CD4-positive, alpha-beta T cell treated with Interferon alpha-2 for 1 hour (primary cell): ENCODE data around the gene P2RY11.

ENCODE experiments used
- DNase-seq, 2 donors: peaks; one replicate each; pipeline ENCODE4 v3.0.0-alpha.2; 2020 to 2022

Gene P2RY11, protein sequence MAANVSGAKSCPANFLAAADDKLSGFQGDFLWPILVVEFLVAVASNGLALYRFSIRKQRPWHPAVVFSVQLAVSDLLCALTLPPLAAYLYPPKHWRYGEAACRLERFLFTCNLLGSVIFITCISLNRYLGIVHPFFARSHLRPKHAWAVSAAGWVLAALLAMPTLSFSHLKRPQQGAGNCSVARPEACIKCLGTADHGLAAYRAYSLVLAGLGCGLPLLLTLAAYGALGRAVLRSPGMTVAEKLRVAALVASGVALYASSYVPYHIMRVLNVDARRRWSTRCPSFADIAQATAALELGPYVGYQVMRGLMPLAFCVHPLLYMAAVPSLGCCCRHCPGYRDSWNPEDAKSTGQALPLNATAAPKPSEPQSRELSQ

GRCh38 chr19:10111405-10111811 is at the start of gene P2RY11:
Gene P2RY11, plus strand, starts transcription at chr19:10111693. Its CDS starts 29 bp downstream, at chr19:10111722.
- DNase-seq, result peak in 1 of 2 donors; percentile 75

- no peak for DNase-seq
Observed at GRCh38 chr19:10061717-10062310, 49.7 kb upstream of the P2RY11 start.

GRCh38 chr19:10068205-10068604 is 43.3 kb upstream of the P2RY11 start:
- no peak for DNase-seq

- no peak for DNase-seq
Observed at GRCh38 chr19:10069046-10069445, 42.4 kb upstream of the P2RY11 start.

DNA sequence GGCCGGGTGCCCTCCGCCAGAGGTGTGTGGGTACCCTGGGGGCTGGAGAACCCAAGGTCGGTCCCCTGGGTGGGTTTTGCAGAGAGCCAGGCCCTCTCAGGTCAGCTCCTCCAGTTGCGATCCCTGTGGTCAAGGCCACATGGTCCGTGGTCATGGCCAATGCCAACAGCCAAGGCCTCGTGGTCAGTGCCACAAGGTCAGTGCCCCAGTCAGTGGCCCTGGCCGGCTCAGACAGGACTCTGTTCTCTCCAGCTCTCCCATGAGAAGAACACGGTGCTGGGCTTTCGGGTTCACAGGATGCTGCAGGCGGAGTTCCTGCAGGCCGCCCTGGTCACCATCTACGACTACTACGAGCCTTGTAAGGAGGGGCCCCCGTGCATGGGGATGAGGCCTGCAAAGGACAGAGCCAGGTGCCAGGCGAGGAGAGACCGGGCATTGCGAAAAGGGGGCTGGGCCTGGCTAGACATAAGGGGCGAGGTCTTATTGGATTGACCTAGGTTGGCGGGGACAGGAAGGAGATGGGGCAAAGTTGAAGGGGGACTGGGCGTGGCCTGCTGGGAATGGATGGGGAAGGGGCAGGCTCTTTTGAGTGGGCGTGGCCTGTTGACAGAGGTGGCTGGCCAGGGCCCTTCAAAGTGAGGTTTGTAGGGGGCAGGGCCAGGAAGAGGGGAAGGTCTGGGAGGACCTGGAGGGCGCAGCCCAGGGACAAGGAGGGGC is 40.6 kb upstream of the P2RY11 start:
- DNase-seq, result no peak

GRCh38 chr19:10074153-10074552 is 37.3 kb upstream of the P2RY11 start:
- peak; percentile 56 to 71 for DNase-seq

GRCh38 chr19:10076535-10076934 is 35.0 kb upstream of the P2RY11 start:
- no peak for DNase-seq

- DNase-seq, result no peak
Observed at GRCh38 chr19:10078329-10078728, 33.2 kb upstream of the P2RY11 start.

GRCh38 chr19:10079031-10079453 is 32.5 kb upstream of the P2RY11 start:
- no peak for DNase-seq

DNA sequence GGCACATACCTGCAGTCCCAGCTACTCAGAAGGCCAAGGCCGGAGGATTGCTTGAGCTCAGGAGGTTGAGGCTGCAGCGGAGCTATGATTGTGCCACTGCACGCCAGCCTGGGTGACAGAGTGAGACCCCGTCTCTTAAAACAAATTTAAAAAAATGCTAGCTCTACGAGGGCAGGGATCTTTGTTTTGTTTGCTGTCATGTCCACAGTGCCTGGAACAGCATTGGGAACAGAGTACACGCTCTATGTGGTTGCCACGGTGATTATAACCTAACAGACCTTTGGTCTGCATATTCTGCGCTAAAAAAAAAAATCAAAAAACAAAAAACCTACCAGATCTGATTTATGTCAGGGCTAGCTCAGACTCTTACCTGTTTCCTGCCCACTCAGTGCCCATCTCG is 27.6 kb upstream of the P2RY11 start:
- DNase-seq, result no peak

GRCh38 chr19:10084803-10085202 is 26.7 kb upstream of the P2RY11 start:
- no peak for DNase-seq

- DNase-seq, result peak; percentile 91 to 94
Observed at GRCh38 chr19:10085641-10086590, 25.6 kb upstream of the P2RY11 start, which contains the start of gene SHFL. Gene SHFL, plus strand, starts transcription at chr19:10086317. Its CDS starts 111 bp downstream, at chr19:10086428.

GRCh38 chr19:10086591-10087192 is 24.8 kb upstream of the P2RY11 start:
- peak; percentile 50 to 65 for DNase-seq

- no peak for DNase-seq
Observed at GRCh38 chr19:10087296-10088061, 24.0 kb upstream of the P2RY11 start.

DNA sequence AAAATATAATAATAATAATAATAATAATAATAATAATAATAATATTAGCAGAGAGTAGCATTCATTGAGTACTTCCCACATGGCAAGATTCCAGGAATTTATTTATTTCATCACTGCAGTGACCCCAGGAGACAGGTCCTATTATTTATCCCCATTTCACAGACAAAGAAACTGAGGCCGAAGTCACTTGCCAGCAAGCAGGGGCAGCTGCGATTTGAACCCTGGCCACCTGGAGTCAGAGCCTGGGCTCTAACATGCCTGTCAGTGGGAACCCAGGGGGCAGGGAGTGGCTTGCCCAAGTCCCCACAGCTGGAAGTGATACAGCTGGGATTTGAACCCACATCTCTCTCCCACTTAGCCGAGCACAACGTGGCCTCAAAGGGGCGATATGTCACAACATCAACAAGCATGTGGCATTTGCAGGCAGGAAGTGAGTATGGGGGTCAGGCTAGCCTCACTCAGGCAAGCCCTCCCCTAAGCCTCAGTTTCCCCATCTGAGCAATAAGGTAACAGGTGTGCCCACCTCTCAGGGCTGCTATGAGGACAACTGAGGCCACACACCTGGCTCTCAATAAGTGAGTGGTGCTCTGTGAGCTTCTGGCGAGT is 22.4 kb upstream of the P2RY11 start:
- no peak for DNase-seq

- DNase-seq, result no peak
Observed at GRCh38 chr19:10089801-10090375, 21.6 kb upstream of the P2RY11 start.

- DNase-seq, result no peak
Observed at GRCh38 chr19:10091370-10091687, 20.2 kb upstream of the P2RY11 start.

DNA sequence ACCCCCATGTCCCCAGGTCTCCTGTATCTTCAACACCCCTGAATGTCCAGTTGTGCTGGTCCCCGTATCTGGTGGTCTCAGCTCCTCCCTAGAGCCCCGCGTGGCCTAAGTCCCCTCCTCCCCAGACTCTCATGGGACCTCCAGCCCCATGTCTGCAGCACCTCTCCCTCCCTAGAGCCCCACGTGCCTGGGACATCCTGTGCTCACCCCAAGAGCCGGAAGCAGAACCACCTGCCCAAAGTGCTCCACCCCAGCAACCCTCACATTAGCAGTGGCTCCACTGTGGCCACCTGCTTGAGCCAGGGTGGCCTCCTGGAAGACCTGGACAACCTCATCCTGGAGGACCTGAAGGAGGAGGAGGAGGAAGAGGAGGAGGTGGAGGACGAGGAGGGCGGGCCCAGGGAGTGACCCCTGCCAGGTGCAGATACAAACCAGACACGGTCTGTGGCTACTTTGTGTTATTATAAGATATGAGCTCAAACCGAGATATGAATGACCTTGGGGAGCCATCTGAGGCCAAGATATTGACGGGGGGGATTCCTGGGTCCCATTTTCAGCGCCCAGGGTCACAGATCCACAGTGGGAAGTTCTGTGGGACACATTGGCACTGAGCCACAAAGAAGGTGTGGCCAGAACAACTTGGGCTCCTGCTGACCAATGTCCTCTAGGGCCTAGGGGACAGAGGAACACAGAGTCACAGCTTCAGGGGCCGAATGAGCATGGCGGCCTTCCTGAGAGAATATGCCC is 19.4 kb upstream of the P2RY11 start:
- no peak for DNase-seq

DNA sequence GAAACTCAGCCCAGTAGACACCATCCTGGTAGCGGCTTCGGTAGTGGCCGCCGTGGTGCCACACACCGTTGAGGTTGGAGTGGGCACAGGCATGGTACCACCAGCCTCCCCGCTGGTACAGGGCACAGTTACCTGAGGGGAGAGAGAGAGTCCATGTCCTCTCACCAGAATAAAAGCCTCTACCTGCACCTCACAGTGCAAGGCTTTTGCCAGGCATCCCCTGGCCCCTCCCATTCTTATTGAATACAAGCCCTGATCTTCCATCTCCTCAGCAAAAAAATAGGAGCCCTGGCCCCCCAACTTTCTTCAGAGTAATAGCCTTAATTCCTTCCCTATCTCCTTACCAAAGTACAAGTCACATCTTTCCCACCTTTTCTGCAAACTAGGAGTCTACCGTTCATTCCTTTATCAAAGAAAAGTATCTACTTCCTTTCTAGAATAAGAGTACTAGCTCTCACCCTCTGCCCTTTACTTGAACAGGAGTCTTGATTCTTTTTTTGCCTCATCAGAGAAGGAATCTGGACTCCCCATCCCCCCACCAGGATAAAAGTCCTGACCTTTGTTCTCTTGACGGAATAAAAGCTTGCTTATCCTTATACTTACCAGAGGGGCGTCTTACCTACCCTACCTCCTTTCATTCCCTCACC is 18.7 kb upstream of the P2RY11 start:
- no peak for DNase-seq
